Loucy (cell line): Measurements from ENCODE around the gene PARVA.
"Not testable (repeated sequence)": the region's sequence is repeated elsewhere in the genome, so short reads cannot be mapped to it uniquely, and the experiment has no call there.

ENCODE experiments used
- H2AFZ ChIP-seq: fragments of 200-600 bp; sonication (generic); 2 replicates; pipeline ENCODE4 v1.6.0; 2016; ENCODE audit warnings: antibody characterized with exemption, mild to moderate bottlenecking, low read length, moderate library complexity
- H3F3A ChIP-seq: fragments of 200-600 bp; 2 replicates; pipeline ENCODE4 v1.6.0; 2016; ENCODE audit warnings: antibody characterized with exemption, low read depth, mild to moderate bottlenecking
- H3K27me3 ChIP-seq: fragments of 200-600 bp; sonication (generic); 2 replicates; pipeline ENCODE4 v1.6.1; 2014; ENCODE audit warnings: low read length, mild to moderate bottlenecking; ENCODE audit not compliant: insufficient read depth, poor library complexity, severe bottlenecking
- H3K36me3 ChIP-seq: fragments of 200-600 bp; sonication (generic); 2 replicates; pipeline ENCODE4 v1.6.1; 2016; ENCODE audit warnings: low read length; ENCODE audit not compliant: insufficient read depth
- H3K4me1 ChIP-seq: fragments of 200-600 bp; sonication (generic); 2 replicates; pipeline ENCODE4 v1.5.1; 2014; ENCODE audit warnings: low read length, mild to moderate bottlenecking; ENCODE audit not compliant: insufficient read depth, poor library complexity, severe bottlenecking
- H3K4me2 ChIP-seq: fragments of 200-600 bp; sonication (generic); 2 replicates; pipeline ENCODE4 v1.6.0; 2014; ENCODE audit warnings: antibody characterized with exemption, low read length, low read depth, mild to moderate bottlenecking; ENCODE audit not compliant: poor library complexity, severe bottlenecking
- H3K4me3 ChIP-seq: fragments of 200-600 bp; sonication (generic); 2 replicates; pipeline ENCODE4 v1.5.1; 2014; ENCODE audit warnings: low read length, mild to moderate bottlenecking, mixed read lengths; ENCODE audit not compliant: poor library complexity, severe bottlenecking
- H3K79me2 ChIP-seq: fragments of 200-600 bp; sonication (generic); 2 replicates; pipeline ENCODE4 v1.6.1; 2014; ENCODE audit warnings: low read length; ENCODE audit not compliant: insufficient read depth
- H3K9ac ChIP-seq: fragments of 200-600 bp; sonication (generic); 2 replicates; pipeline ENCODE4 v1.6.0; 2014; ENCODE audit warnings: mild to moderate bottlenecking, low read depth, low read length, moderate library complexity; ENCODE audit not compliant: poor library complexity, severe bottlenecking
- H3K9me2 ChIP-seq: fragments of 200-600 bp; sonication (generic); replicated peaks from 2 replicates; pipeline ENCODE4 v1.6.1; 2016; ENCODE audit warnings: low read depth, low read length, mixed read lengths
- H3K9me3 ChIP-seq: fragments of 200-600 bp; sonication (generic); 2 replicates; pipeline ENCODE4 v1.6.1; 2014; ENCODE audit warnings: mild to moderate bottlenecking, antibody characterized with exemption, low read length, low read depth; ENCODE audit not compliant: insufficient read depth
- H4K20me1 ChIP-seq: fragments of 200-600 bp; sonication (generic); 2 replicates; pipeline ENCODE4 v1.6.0; 2014; ENCODE audit warnings: antibody characterized with exemption, low read length, mild to moderate bottlenecking; ENCODE audit not compliant: insufficient read depth, poor library complexity, severe bottlenecking
- CTCF ChIP-seq: fragments of 200-600 bp; sonication (generic); conservative IDR thresholded peaks from 2 replicates; pipeline ENCODE4 v1.5.1; 2014; ENCODE audit warnings: mild to moderate bottlenecking, antibody characterized with exemption, low read length
- EZH2phosphoT487 ChIP-seq: fragments of 200-600 bp; IDR thresholded peaks from 2 replicates; pipeline ENCODE4 v1.6.1; 2018; ENCODE audit warnings: antibody characterized with exemption, mild to moderate bottlenecking, moderate library complexity, borderline replicate concordance

The PARVA gene

GRCh38 chr11:12353534-12353933 lies 23.8 kb upstream of the PARVA start:
- Histone ChIP-seq H2AFZ (no peak overlapping the region), H3K27me3 (no peaks in the 10 kb centered on the region), H3K9me3 (no peaks in the 10 kb centered on the region), H3K4me3 (no peak overlapping the region), H3K9me2 (no peaks in the 10 kb centered on the region), H3F3A (no peaks in the 10 kb centered on the region), H3K9ac (no peak overlapping the region), H3K79me2 (no peaks in the 10 kb centered on the region), H4K20me1 (no peaks in the 10 kb centered on the region), H3K4me1 (peaks cover 22% of the 10 kb centered on the region), H3K4me2 (no peak overlapping the region), H3K36me3 (no peaks in the 10 kb centered on the region)
- TF ChIP-seq EZH2phosphoT487 (no peak), CTCF (no peak)

- peak overlapping the region; percentile 48; the same call in 1 of the 2 replicates for H2AFZ ChIP-seq
These were observed 22.4 kb upstream of the PARVA start for GRCh38 chr11:12354750-12355545.

GRCh38 chr11:12356944-12357655 lies 20.3 kb upstream of the PARVA start:
- H3K36me3 ChIP-seq: no peaks in the 10 kb centered on the region
- no peak overlapping the region for H3K9ac ChIP-seq
- no peak for TF ChIP-seq EZH2phosphoT487
- no peak for TF ChIP-seq CTCF
- no peak overlapping the region for H3K4me3 ChIP-seq
- no peaks in the 10 kb centered on the region for H3K79me2 ChIP-seq
- H4K20me1 ChIP-seq: no peaks in the 10 kb centered on the region
- H3K9me3 ChIP-seq: no peaks in the 10 kb centered on the region
- H3K4me2 ChIP-seq: peak overlapping the region; percentile 5
- peaks cover 16% of the 10 kb centered on the region for H3K4me1 ChIP-seq
- H3K9me2 ChIP-seq: no peaks in the 10 kb centered on the region
- H3K27me3 ChIP-seq: no peaks in the 10 kb centered on the region
- H2AFZ ChIP-seq: peak overlapping the region; percentile 31; the same call in 1 of the 2 replicates
- H3F3A ChIP-seq: no peaks in the 10 kb centered on the region; the same call in 1 of the 2 replicates

More at GRCh38 chr11:12354750-12355545, 22.4 kb upstream of the PARVA start:
- no peaks in the 10 kb centered on the region for H3K36me3 ChIP-seq
- no peak overlapping the region for H3K9ac ChIP-seq
- H3F3A ChIP-seq: no peaks in the 10 kb centered on the region
- H3K79me2 ChIP-seq: no peaks in the 10 kb centered on the region
- H3K9me3 ChIP-seq: no peaks in the 10 kb centered on the region
- TF ChIP-seq EZH2phosphoT487: no peak
- TF ChIP-seq CTCF: no peak; the same call in 1 of the 2 replicates
- peaks cover 22% of the 10 kb centered on the region for H3K4me1 ChIP-seq
- peak overlapping the region; percentile 7 for H3K4me2 ChIP-seq
- H3K4me3 ChIP-seq: no peak overlapping the region
- no peaks in the 10 kb centered on the region for H3K27me3 ChIP-seq
- H3K9me2 ChIP-seq: no peaks in the 10 kb centered on the region
- H4K20me1 ChIP-seq: no peaks in the 10 kb centered on the region

- not testable (repeated sequence) for H3K9me3 ChIP-seq, H3K27me3 ChIP-seq, H3K79me2 ChIP-seq, H3K4me3 ChIP-seq, H2AFZ ChIP-seq, H3K36me3 ChIP-seq, H3K9me2 ChIP-seq, H3F3A ChIP-seq, H3K9ac ChIP-seq, H3K4me2 ChIP-seq, H4K20me1 ChIP-seq
- peaks cover 16% of the 10 kb centered on the region for H3K4me1 ChIP-seq
These were observed 19.7 kb upstream of the PARVA start for GRCh38 chr11:12357697-12358096.
